Natural killer cell treated with Interleukin-12 subunit alpha and Interleukin-12 subunit beta and Interleukin-15 and Interleukin-18, amount 100 ng/mL, for 72 hours (primary cell): ENCODE results near the gene OPRL1. TPM values are rescaled to one million over a fixed set of nuclear protein-coding genes. Genes with fewer than 3 reads are reported as not detected.
A peak's percentile ranks its signal among the peaks of the same experiment; 100 is the strongest.
"Not testable (repeated sequence)": the region's sequence is repeated elsewhere in the genome, so short reads cannot be mapped to it uniquely, and the experiment has no call there.

ENCODE experiments used
- ATAC-seq, 2 donors: fragments of 150-1000 bp; cut with Tn5 transposase in 1 of 2; sonication (Bioruptor Pico), chemical (Tn5 transposase) in 1 of 2; 2 replicates each; pipeline ENCODE4 v1.10.0; 2021
- DNase-seq: peaks from one replicate; pipeline ENCODE4 v3.0.0; 2022; ENCODE audit warnings: low spot score
- H3K27ac Mint-ChIP-seq, 2 donors: 1 replicate in 1 of 2; 2 replicates in 1 of 2; pipeline ENCODE4 v1.8.0; 2022; ENCODE audit warnings: mixed read lengths in 2 of 2, mild to moderate bottlenecking in 1 of 2, moderate library complexity in 1 of 2
- H3K27me3 Mint-ChIP-seq, 2 donors: 1 replicate in 1 of 2; 2 replicates in 1 of 2; pipeline ENCODE4 v1.8.0; 2022; ENCODE audit warnings: mixed read lengths in 2 of 2
- H3K36me3 Mint-ChIP-seq: one replicate; pipeline ENCODE4 v1.8.0; 2022; ENCODE audit warnings: mixed read lengths
- H3K4me1 Mint-ChIP-seq, 2 donors: 1 replicate in 1 of 2; 2 replicates in 1 of 2; pipeline ENCODE4 v1.8.0; 2022; ENCODE audit warnings: low read depth in 2 of 2, mixed read lengths in 2 of 2, mild to moderate bottlenecking in 1 of 2
- H3K4me3 Mint-ChIP-seq: one replicate; pipeline ENCODE4 v1.8.0; 2022; ENCODE audit warnings: mixed read lengths
- H3K9me3 Mint-ChIP-seq: 2 replicates; pipeline ENCODE4 v1.8.0; 2022; ENCODE audit warnings: mixed read lengths
- total RNA-seq, 2 donors: library from RNA; stranded (reverse); gene quantifications; one replicate each; pipeline ENCODE4 v1.2.3, GENCODE V29; 2022

OPRL1 gene
- total RNA-seq, 2 donors from 2014 or later = 0.12 to 0.20 TPM

DNA sequence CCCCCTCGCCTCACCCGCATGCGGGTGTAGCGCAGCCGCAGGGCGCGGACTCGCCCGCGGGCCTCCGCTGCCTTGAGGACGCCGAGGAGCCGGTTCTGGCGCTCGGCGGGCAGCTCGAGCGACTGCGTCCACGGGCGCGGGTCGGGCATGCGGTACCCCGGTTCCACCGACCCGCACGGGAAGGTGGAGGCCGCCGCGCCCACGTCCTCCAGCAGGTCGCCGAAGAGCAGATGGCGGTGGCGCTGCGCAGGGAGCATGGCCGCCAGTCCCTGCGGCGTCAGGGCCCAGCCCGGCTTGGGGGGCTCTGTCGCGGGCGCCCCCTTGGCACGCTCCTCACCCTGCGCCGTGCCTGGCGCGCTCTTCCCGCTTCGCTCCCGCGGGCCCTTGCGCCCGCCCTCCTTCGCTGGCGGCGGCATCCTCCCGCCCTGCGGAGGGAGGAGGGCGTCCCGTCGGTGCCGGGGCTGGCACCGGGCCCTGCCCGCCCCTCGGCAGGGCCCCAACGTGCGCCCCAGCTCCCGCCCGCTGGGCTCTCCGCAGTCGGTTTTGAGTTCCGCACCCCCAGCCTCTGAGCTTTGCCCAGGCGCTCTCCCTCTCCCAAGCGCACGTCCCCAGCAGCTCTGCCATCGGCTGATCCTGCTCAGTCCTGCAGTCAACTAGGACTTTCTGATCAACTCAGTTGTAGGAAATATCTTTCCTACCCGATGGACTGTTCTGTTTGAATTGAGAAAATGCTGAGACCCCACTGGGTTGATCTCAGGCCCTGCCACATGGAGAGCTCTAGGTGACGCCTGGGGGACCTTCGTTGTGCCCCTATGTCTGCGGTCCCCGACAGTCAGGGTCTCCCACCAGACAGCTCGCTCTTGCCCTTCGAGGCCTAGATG lies 4.2 kb downstream of the OPRL1 start, which contains the start of gene LKAAEAR1:
TSS of gene LKAAEAR1 (minus strand) at position 595 of the 881 bp plus-strand sequence. CDS start at position 416, 179 bp downstream.
- H3K27me3 Mint-ChIP-seq = peaks cover 13 to 14% of the 10 kb centered on the region in 2 donors
- H3K4me3 Mint-ChIP-seq = peak within 1 kb of the TSS; percentile 77
- ATAC-seq (no peak), DNase-seq (no peak)
- H3K4me1 Mint-ChIP-seq = peaks cover 10 to 26% of the 10 kb centered on the region in 2 donors
- no peaks in the 10 kb centered on the region for H3K36me3 Mint-ChIP-seq
- no peak within 1 kb of the TSS for H3K27ac Mint-ChIP-seq
- H3K9me3 Mint-ChIP-seq = no peaks in the 10 kb centered on the region

DNA sequence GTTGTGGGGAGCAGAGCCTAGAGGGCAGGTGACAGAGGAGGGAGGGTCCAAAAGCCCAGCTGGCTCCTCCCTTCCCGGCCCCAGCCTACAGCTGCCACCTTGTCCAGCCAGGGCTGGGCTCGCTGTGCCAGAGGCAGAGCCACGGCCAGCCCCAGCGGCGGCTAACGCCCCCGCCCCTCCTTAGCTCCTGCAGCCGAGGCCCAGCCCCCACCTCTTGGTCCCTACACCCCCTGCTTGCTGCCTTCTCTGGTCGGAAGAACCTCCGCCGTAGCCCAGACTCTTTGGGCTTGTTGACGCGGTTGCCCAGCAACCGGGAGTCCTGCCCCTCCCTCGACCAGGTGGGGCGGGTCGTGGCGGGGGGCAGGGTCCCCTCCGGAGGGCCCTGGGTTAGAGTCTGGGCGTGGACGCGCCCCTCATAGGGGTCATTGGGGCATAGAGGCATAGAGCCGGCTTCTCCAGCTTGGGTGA lies 4.8 kb downstream of the OPRL1 start:
- Mint-ChIP-seq H3K27me3 (peaks cover 14 to 15% of the 10 kb centered on the region in 2 donors), H3K27ac (no peak overlapping the region), H3K9me3 (no peaks in the 10 kb centered on the region), H3K4me3 (peak overlapping the region; percentile 77), H3K36me3 (no peaks in the 10 kb centered on the region), H3K4me1 (peaks cover 10 to 24% of the 10 kb centered on the region in 2 donors)
- DNase-seq (no peak), ATAC-seq (no peak)

DNA sequence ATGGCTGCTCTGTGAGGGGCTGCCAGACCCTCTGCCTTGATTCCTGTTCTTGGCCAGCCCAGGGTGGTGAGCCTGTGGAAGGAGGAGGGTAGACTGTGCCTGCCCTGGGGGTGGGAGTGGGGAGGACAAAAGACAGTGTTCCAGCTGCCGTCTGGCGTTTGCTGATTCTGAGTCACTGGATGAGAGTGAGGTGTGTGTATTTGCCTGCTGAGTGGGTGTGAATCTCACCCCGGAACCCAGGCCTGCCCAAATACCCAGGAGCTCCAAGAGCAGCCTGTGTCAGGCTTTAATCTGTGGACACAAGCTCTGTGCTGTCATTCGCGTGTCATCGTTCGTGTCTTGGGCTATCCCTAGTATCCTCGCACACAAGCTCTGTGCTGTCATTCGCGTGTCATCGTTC lies 6.9 kb downstream of the OPRL1 start:
- H3K27me3 Mint-ChIP-seq = peaks cover 14 to 15% of the 10 kb centered on the region in 2 donors
- peaks cover 8 to 20% of the 10 kb centered on the region in 2 donors for H3K4me1 Mint-ChIP-seq
- no peak for ATAC-seq
- no peaks in the 10 kb centered on the region for H3K9me3 Mint-ChIP-seq
- H3K36me3 Mint-ChIP-seq = no peaks in the 10 kb centered on the region
- DNase-seq = no peak
- H3K4me3 Mint-ChIP-seq = no peak overlapping the region
- H3K27ac Mint-ChIP-seq = no peak overlapping the region

DNA sequence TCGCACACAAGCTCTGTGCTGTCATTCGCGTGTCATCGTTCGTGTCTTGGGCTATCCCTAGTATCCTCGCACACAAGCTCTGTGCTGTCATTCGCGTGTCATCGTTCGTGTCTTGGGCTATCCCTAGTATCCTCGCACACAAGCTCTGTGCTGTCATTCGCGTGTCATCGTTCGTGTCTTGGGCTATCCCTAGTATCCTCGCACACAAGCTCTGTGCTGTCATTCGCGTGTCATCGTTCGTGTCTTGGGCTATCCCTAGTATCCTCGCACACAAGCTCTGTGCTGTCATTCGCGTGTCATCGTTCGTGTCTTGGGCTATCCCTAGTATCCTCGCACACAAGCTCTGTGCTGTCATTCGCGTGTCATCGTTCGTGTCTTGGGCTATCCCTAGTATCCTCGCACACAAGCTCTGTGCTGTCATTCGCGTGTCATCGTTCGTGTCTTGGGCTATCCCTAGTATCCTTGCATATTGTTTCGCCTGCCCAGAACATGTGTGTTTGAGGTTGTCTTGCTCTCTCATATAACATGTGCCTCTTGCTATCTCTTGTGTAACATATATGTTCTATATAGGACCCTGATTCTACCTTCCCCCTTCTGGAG lies 7.4 kb downstream of the OPRL1 start:
- H3K27ac Mint-ChIP-seq, DNase-seq, ATAC-seq, H3K36me3 Mint-ChIP-seq, H3K4me3 Mint-ChIP-seq, H3K9me3 Mint-ChIP-seq: not testable (repeated sequence)
- peaks cover 4 to 14% of the 10 kb centered on the region in 2 donors for H3K4me1 Mint-ChIP-seq
- peaks cover 14 to 15% of the 10 kb centered on the region in 2 donors for H3K27me3 Mint-ChIP-seq

DNA sequence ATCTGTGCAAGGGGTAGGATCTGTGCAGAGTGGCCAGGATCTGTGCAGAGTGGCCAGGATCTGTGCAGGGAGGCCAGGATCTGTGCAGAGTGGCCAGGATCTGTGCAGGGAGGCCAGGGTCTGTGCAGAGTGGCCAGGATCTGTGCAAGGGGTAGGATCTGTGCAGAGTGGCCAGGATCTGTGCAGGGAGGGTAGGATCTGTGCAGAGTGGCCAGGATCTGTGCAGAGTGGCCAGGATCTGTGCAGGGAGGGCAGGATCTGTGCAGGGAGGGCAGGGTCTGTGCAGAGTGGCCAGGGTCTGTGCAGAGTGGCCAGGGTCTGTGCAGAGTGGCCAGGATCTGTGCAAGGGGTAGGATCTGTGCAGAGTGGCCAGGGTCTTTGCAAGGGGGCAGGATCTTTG lies 8.7 kb downstream of the OPRL1 start:
- H3K27me3 Mint-ChIP-seq = peaks cover 14 to 15% of the 10 kb centered on the region in 2 donors
- not testable (repeated sequence) for H3K27ac Mint-ChIP-seq, ATAC-seq, DNase-seq, H3K4me1 Mint-ChIP-seq, H3K9me3 Mint-ChIP-seq, H3K36me3 Mint-ChIP-seq, H3K4me3 Mint-ChIP-seq

DNA sequence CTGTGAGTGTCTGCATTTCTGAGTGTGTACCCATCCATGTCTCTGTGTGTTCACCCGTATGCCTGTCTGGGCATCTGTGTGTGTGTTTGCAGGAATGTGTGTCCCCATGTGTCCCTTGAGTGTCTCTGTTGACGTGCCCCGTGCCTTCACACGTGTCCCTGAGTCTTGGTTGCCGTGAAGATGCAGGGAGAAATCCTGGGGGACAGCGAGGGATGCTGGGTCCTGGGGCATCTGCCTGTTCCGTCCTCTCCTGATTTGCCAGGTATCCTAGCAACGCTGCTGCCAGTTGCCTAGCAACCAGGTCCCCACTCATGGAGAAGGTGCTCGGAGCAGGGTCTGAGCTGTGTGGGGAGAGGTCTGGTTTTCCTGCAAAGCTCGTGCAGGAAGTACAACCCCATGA lies 10.3 kb downstream of the OPRL1 start:
- Mint-ChIP-seq H3K27ac (no peak overlapping the region), H3K9me3 (no peaks in the 10 kb centered on the region), H3K27me3 (peaks cover 9 to 10% of the 10 kb centered on the region in 2 donors), H3K4me1 (no peaks in the 10 kb centered on the region), H3K36me3 (no peaks in the 10 kb centered on the region), H3K4me3 (no peak overlapping the region)
- DNase-seq (no peak), ATAC-seq (no peak)

DNA sequence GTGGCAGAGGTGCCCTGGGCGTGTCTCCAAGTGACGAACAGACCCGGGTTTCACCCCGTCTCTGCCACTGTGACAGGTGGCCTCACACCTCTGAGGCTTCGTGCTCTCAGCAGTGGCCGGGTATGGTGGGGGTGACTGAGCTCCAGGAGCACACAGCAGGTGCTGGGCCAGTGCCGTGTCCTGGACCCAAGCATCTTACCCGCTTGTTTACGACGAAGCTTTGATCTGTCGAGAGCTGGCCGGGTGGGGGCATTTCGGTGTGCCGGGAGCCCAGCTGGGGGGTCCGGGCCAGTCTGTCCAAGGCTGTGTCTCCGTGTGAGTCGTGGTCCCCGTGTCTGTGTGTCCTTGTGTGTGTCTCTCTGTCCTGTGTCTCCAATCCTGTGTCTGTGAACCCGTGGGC lies 11.5 kb downstream of the OPRL1 start:
- DNase-seq (no peak), ATAC-seq (peak; percentile 6 to 21)
- no peaks in the 10 kb centered on the region for H3K36me3 Mint-ChIP-seq
- no peaks in the 10 kb centered on the region for H3K9me3 Mint-ChIP-seq
- H3K4me1 Mint-ChIP-seq = no peaks in the 10 kb centered on the region
- H3K27me3 Mint-ChIP-seq = peaks cover 6 to 10% of the 10 kb centered on the region in 2 donors
- no peak overlapping the region for H3K27ac Mint-ChIP-seq
- H3K4me3 Mint-ChIP-seq = no peak overlapping the region

DNA sequence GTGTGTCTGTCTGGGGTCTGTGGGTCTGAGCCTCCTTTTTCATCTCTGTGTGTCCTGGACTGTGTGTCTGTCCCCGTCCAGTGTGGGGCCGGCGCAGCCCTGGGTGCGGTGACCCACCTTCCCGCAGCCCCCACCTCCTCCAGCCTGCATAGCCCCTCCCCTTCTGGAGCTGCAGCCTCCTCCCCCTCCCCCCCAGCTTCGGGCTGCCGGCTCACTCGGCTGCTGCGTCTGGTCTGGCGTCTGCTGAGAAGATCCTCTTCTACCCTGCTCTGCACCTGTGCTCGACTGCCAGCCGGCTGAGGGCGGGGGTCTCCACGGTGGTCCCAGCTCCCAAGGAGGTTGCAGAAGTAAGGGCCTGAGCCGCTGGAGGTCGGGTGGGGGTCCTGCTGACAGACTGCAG lies 11.9 kb downstream of the OPRL1 start:
- Mint-ChIP-seq H3K27me3 (peaks cover 6 to 10% of the 10 kb centered on the region in 2 donors), H3K27ac (no peak overlapping the region), H3K4me1 (peaks cover 0 to 1% of the 10 kb centered on the region in 2 donors), H3K4me3 (no peak overlapping the region), H3K9me3 (peaks cover 2% of the 10 kb centered on the region), H3K36me3 (no peaks in the 10 kb centered on the region)
- DNase-seq (no peak), ATAC-seq (peak; percentile 7 to 47)

DNA sequence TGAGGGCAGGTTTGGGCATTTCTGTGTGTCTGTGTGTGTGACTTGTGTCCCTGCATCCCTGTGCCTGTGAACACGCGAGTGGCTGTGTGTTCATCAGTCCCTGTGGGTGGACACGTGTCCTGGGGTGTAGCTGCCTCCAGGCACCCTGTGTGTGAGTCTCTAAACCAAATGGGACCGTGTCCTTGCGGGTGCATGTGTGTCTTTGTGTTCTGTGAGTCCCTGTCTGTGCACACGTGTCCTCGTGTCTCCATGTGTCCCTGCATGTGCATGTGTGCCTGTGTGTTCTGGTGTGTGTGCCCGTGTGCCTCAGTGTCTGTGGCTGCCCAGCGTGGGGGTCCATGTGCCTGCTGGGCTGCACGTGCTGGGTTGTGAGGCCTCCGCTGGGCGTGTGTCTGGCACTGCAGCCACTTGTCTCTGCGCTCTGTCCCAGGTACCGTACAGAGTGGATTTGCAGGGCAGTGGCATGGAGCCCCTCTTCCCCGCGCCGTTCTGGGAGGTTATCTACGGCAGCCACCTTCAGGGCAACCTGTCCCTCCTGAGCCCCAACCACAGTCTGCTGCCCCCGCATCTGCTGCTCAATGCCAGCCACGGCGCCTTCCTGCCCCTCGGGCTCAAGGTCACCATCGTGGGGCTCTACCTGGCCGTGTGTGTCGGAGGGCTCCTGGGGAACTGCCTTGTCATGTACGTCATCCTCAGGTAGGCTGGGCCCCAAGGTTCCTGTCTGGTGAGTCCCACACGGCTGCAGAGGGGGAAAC lies 12.6 kb downstream of the OPRL1 start:
- H3K4me3 Mint-ChIP-seq = no peak overlapping the region
- DNase-seq (no peak), ATAC-seq (peak in 1 of 2 donors; percentile 36)
- H3K27me3 Mint-ChIP-seq = peaks cover 6 to 10% of the 10 kb centered on the region in 2 donors
- H3K27ac Mint-ChIP-seq = no peak overlapping the region
- H3K4me1 Mint-ChIP-seq = peaks cover 0 to 4% of the 10 kb centered on the region in 2 donors
- H3K9me3 Mint-ChIP-seq = peaks cover 4% of the 10 kb centered on the region
- no peaks in the 10 kb centered on the region for H3K36me3 Mint-ChIP-seq

DNA sequence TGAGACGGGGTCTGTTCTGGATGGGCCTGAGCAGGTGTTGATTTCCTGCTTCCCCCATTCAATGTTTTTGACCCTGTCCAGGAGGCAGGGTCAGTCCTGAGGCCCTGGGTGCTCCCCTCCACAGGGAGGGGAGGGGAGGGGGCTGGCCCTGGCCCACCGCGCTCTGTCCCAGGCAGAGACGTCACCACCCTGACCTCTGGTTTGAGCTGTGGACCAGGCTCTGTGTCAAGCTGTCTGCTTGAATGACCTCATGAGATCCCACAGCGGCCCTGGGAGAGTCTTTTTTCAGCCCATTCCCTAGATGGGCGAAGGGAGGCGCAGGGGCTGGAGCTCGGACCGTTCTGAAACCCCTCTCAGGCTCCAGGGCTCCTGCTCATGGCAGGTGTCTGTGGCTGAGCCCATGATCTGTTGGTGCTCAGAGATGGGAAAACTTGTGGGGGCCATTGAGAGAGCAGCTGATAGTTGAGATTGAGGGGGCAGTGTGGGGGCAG lies 13.2 kb downstream of the OPRL1 start:
- peaks cover 6 to 10% of the 10 kb centered on the region in 2 donors for H3K27me3 Mint-ChIP-seq
- H3K36me3 Mint-ChIP-seq = no peaks in the 10 kb centered on the region
- DNase-seq = no peak
- ATAC-seq = no peak
- peaks cover 0 to 4% of the 10 kb centered on the region in 2 donors for H3K4me1 Mint-ChIP-seq
- H3K9me3 Mint-ChIP-seq = peaks cover 4% of the 10 kb centered on the region
- no peak overlapping the region for H3K4me3 Mint-ChIP-seq
- no peak overlapping the region for H3K27ac Mint-ChIP-seq

DNA sequence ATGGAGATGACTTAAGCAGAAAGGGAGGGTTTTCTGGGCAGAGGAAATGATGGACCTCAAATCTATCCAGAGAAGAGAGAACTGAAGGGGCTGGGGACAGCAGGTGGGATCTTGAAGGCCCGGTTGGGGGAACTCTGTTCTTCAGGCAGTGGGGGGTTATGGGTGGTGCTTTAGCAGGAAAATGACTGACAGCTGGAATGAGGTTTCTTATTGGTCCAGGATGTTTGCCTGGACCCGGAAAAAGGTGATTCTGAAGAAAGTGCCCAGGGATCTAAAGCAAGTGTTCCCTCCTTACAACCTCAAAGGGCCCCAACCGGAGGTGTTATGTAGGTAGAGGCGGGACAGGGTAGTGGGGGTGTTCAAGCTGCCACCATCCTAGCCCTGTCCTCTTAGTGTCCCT lies 15.6 kb downstream of the OPRL1 start:
- Mint-ChIP-seq H3K27ac (no peak overlapping the region), H3K9me3 (peaks cover 4% of the 10 kb centered on the region), H3K36me3 (no peaks in the 10 kb centered on the region), H3K4me3 (no peak overlapping the region), H3K27me3 (no peaks in the 10 kb centered on the region), H3K4me1 (peaks cover 0 to 4% of the 10 kb centered on the region in 2 donors)
- ATAC-seq = no peak
- DNase-seq = no peak

DNA sequence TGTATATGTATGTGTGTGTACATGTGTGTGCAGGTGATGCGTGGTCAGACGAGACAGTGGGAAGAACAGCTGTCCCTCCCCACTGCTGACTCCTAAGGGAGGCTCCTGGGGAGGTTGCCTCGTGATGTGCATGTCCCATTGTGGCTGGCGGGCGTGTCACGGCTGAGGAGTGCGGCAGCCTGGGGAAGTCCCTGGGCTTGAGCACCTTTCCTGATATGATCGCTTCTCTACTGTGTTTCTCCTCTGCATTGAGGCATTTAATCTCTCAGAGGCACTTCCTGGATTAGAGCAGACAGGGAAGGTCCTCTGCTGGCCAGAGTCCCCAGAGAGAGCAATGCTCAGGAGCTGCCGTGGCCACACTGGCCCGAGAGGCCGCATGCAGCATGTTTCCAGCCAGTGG lies 16.0 kb downstream of the OPRL1 start:
- Mint-ChIP-seq H3K36me3 (no peaks in the 10 kb centered on the region), H3K27me3 (peaks cover 0 to 1% of the 10 kb centered on the region in 2 donors), H3K4me3 (no peak overlapping the region), H3K27ac (no peak overlapping the region), H3K9me3 (peaks cover 4% of the 10 kb centered on the region), H3K4me1 (peaks cover 0 to 4% of the 10 kb centered on the region in 2 donors)
- no peak for ATAC-seq
- no peak for DNase-seq

DNA sequence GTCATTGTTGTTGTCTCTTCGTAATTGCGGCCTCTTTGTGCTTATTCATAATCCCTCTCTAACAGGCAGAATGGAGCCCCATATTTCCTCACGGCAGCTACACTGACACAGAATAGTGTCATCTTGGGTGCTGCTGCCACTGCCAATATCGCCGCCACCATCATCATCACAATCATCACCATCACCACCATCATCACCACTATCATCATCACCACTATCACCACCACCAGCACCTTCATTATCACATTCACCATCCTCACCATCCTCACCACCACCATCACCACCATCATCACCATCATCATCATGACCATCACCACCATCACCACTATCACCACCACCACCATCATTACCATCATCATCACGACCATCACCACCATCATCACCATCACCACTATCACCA lies 16.7 kb downstream of the OPRL1 start:
- ATAC-seq = no peak
- DNase-seq = no peak
- Mint-ChIP-seq H3K36me3 (no peaks in the 10 kb centered on the region), H3K4me1 (peaks cover 0 to 8% of the 10 kb centered on the region in 2 donors), H3K27me3 (peaks cover 0 to 7% of the 10 kb centered on the region in 2 donors), H3K9me3 (peaks cover 4% of the 10 kb centered on the region), H3K27ac (no peak overlapping the region), H3K4me3 (no peak overlapping the region)
